GM19025 (cell line): ENCODE results near the gene NRSN2.
"Not testable (repeated sequence)": the region's sequence is repeated elsewhere in the genome, so short reads cannot be mapped to it uniquely, and the experiment has no call there.

ENCODE experiments used
- ATAC-seq: cut with Tn5 transposase; IDR thresholded peaks from one replicate; pipeline ENCODE4 v1.9.1; 2021; ENCODE audit warnings: mild to moderate bottlenecking, low read depth, moderate library complexity; ENCODE audit not compliant: unreplicated experiment

Gene NRSN2

GRCh38 chr20:348972-349841 lies 2.3 kb downstream of the NRSN2 start:
- ATAC-seq, result no peak

- ATAC-seq, result no peak
Measured at GRCh38 chr20:353166-353565, 6.3 kb downstream of the NRSN2 start.

- ATAC-seq, result peak; percentile 86
Measured at GRCh38 chr20:354298-354977, 7.5 kb downstream of the NRSN2 start.

- not testable (repeated sequence) for ATAC-seq
Measured at GRCh38 chr20:356154-356553, 9.2 kb downstream of the NRSN2 start.

GRCh38 chr20:356745-357144 lies 9.8 kb downstream of the NRSN2 start:
- ATAC-seq, result no peak

GRCh38 chr20:358891-359555 lies 12.1 kb downstream of the NRSN2 start:
- ATAC-seq, result no peak

GRCh38 chr20:361561-361960 lies 14.7 kb downstream of the NRSN2 start:
- ATAC-seq, result no peak

GRCh38 chr20:362271-363254 lies 15.7 kb downstream of the NRSN2 start:
- no peak for ATAC-seq

GRCh38 chr20:363319-364078 lies 16.6 kb downstream of the NRSN2 start:
- no peak for ATAC-seq

GRCh38 chr20:364905-365794 lies 18.2 kb downstream of the NRSN2 start:
- no peak for ATAC-seq

- no peak for ATAC-seq
Measured at GRCh38 chr20:366041-366718, 19.3 kb downstream of the NRSN2 start.

GRCh38 chr20:366719-367485 lies 20.0 kb downstream of the NRSN2 start:
- ATAC-seq, result no peak

GRCh38 chr20:367486-367887 lies 20.6 kb downstream of the NRSN2 start:
- ATAC-seq, result no peak

GRCh38 chr20:368915-369314 lies 22.0 kb downstream of the NRSN2 start:
- ATAC-seq, result no peak

- ATAC-seq, result no peak
Measured at GRCh38 chr20:370151-370600, 23.3 kb downstream of the NRSN2 start.

- no peak for ATAC-seq
Measured at GRCh38 chr20:370977-371754, 24.3 kb downstream of the NRSN2 start.
